Memory B cell (primary cell): ENCODE data around the gene CNTROB.

ENCODE experiments used
- ATAC-seq: fragments of 150-1000 bp; cut with Tn5 transposase; 2 replicates; pipeline ENCODE4 v1.10.0; 2021; ENCODE audit warnings: low read depth, mild to moderate bottlenecking, moderate library complexity
- DNase-seq, 2 donors: peaks; one replicate each; pipeline ENCODE4 v3.0.0; 2022; ENCODE audit warnings: low spot score in 2 of 2
- H3K27ac Mint-ChIP-seq: one replicate; pipeline ENCODE4 v1.8.0; 2022; ENCODE audit warnings: mild to moderate bottlenecking, moderate library complexity, mixed read lengths
- H3K27me3 Mint-ChIP-seq: one replicate; pipeline ENCODE4 v1.8.0; 2022; ENCODE audit warnings: mixed read lengths
- H3K36me3 Mint-ChIP-seq: one replicate; pipeline ENCODE4 v1.8.0; 2022; ENCODE audit warnings: mild to moderate bottlenecking, mixed read lengths
- H3K4me1 Mint-ChIP-seq: one replicate; pipeline ENCODE4 v1.8.0; 2022; ENCODE audit warnings: mixed read lengths
- H3K4me3 Mint-ChIP-seq: one replicate; pipeline ENCODE4 v1.8.0; 2022; ENCODE audit warnings: mild to moderate bottlenecking, moderate library complexity, mixed read lengths
- H3K9me3 Mint-ChIP-seq: one replicate; pipeline ENCODE4 v1.8.0; 2022; ENCODE audit warnings: mixed read lengths

CNTROB gene

DNA sequence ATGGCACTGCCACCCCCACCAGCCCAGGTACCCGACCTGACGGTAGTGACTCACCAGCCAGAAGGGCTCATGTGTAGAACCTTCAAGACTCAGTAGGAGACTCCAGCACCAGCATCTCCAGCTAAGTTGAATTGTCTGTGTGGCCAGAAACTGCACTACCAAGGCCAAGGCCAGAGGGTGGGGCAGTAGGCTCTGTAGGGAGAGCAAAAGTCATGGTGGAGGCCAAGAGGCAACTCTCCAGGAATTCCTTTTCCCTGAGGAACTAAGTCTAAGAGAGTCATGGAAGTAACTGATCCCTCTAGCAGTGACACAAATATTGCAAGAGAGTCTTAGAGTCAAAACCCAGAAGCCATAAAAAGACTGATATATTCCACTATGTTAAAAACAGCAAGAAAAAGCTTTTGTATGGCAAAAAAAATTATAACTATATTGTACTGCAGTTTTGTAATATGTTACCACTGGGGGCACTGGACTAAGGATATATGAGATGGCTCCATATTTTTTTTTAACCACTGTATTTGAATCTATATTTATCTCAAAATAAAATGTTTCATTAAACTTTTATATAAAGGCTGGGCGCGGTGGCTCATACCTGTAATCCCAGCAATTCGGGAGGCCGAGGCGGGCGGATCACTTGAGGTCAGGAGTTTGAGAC lies 40.3 kb downstream of the CNTROB start:
- H3K9me3 Mint-ChIP-seq, result peaks cover 13% of the 10 kb centered on the region
- no peak overlapping the region for H3K27ac Mint-ChIP-seq
- no peak overlapping the region for H3K4me3 Mint-ChIP-seq
- peaks cover 7% of the 10 kb centered on the region for H3K36me3 Mint-ChIP-seq
- no peaks in the 10 kb centered on the region for H3K4me1 Mint-ChIP-seq
- DNase-seq (no peak), ATAC-seq (no peak)
- H3K27me3 Mint-ChIP-seq, result peaks cover 2% of the 10 kb centered on the region

DNA sequence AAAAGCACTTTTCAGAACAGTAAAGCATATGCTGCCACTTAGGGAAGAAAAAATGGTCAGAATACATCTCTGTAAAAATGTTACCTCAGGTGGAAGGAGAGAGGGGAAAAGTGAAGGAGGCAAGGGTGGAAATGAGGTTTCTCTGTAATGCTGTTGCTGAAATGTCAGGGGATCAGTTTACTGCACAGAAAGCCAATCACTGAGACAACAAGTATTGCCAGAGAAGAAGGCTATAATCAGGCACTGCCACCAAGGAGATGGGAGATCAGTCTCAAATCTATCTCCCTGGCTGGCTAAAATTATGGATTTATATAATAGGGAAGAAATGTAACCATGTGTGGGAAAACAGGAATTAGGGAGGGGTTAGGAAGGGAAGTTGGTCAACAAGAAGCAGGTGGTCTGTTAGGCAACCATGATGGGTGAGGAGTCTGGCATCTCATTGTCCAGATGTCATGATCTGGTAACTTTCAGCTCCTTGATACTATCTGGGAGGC lies 42.7 kb downstream of the CNTROB start:
- Mint-ChIP-seq H3K27ac (no peak overlapping the region), H3K4me1 (no peaks in the 10 kb centered on the region), H3K4me3 (no peak overlapping the region), H3K9me3 (peaks cover 13% of the 10 kb centered on the region), H3K36me3 (peaks cover 7% of the 10 kb centered on the region), H3K27me3 (peaks cover 5% of the 10 kb centered on the region)
- ATAC-seq, result no peak
- no peak for DNase-seq

DNA sequence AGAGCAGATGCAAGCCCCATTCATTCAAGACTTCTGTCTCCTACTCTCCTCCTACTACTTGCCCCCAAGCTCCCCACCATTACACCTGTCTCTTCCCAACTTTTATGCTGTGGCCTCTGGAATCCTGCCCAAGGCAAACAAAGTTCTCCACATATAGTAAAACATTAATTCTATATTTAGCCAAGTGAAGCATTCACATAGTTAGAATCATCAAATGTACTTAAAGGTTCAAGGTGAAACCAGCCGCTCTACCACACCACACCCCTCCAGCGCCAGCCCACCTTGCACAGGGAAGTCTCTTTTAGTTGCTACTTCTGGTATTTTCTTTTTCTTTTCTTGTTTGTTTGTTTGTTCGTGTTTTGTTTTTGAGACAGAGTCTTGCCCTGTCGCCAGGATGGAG lies 45.0 kb downstream of the CNTROB start:
- Mint-ChIP-seq H3K4me3 (no peak overlapping the region), H3K36me3 (peaks cover 7% of the 10 kb centered on the region), H3K27me3 (peaks cover 5% of the 10 kb centered on the region), H3K9me3 (peaks cover 13% of the 10 kb centered on the region), H3K27ac (no peak overlapping the region), H3K4me1 (no peaks in the 10 kb centered on the region)
- DNase-seq (no peak), ATAC-seq (no peak)

DNA sequence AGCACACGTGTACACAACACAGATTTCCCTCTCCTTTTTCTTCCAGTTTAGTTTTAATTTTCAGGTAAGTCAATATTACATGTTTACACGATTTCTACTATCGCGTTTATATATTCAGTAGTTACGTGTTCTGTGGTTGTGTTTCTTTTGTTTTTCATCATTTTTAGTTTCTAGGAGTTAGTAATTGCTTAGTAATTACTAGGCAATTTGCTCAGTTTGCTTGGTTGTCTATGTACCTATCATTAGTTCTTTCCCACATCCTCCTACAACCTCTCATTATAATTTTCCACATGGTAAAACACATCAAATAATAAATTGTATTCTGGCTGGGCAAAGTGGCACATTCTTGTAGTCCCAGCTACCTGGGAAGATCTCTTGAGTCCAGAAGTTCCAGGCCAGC lies 45.8 kb downstream of the CNTROB start:
- no peak for DNase-seq
- no peak overlapping the region for H3K27ac Mint-ChIP-seq
- H3K36me3 Mint-ChIP-seq, result peaks cover 7% of the 10 kb centered on the region
- H3K9me3 Mint-ChIP-seq, result peaks cover 13% of the 10 kb centered on the region
- no peak overlapping the region for H3K4me3 Mint-ChIP-seq
- peaks cover 5% of the 10 kb centered on the region for H3K27me3 Mint-ChIP-seq
- no peaks in the 10 kb centered on the region for H3K4me1 Mint-ChIP-seq
- ATAC-seq, result no peak

DNA sequence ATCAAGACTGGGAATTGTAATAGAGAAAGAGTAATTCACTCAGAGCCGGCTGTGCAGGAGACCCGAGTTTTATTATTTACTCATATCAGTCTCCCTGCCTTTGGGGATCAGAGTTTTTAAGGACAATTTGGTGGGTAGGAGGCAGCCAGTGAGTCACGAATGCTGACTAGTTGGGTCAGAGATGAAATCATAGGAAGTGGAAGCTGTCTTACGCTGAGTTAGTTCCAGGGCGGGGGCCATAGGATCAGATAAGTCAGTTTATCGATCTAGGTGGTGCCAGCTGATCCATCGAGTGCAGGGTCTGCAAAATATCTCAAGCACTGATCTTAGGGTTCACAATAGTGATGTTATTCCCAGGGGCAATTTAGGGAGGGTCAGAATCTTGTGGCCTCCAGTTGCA lies 50.2 kb downstream of the CNTROB start:
- Mint-ChIP-seq H3K4me1 (no peaks in the 10 kb centered on the region), H3K9me3 (no peaks in the 10 kb centered on the region), H3K27me3 (peaks cover 9% of the 10 kb centered on the region), H3K27ac (no peak overlapping the region), H3K4me3 (no peak overlapping the region), H3K36me3 (no peaks in the 10 kb centered on the region)
- DNase-seq, result no peak
- ATAC-seq, result no peak

DNA sequence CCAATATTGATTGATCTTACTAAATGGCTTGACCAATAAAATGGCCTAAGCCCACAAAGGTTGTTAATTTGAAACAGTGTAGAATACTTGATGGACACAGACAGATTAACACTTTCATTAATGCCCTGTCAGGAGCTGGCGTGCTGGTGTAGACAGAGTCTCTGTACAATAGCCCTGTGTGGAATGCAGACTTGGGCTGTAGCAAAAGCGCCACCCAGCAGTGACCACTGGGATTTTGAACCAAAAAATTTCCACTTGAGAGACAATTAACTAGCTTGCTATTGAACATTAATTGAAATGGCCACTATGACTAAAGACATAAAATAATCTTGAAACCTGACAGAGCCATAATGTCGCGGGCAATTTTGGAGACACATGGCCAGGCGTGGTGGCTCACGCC lies 50.7 kb downstream of the CNTROB start:
- DNase-seq, result no peak
- Mint-ChIP-seq H3K4me1 (no peaks in the 10 kb centered on the region), H3K27ac (no peak overlapping the region), H3K9me3 (no peaks in the 10 kb centered on the region), H3K27me3 (peaks cover 13% of the 10 kb centered on the region), H3K4me3 (no peak overlapping the region), H3K36me3 (no peaks in the 10 kb centered on the region)
- ATAC-seq, result no peak

DNA sequence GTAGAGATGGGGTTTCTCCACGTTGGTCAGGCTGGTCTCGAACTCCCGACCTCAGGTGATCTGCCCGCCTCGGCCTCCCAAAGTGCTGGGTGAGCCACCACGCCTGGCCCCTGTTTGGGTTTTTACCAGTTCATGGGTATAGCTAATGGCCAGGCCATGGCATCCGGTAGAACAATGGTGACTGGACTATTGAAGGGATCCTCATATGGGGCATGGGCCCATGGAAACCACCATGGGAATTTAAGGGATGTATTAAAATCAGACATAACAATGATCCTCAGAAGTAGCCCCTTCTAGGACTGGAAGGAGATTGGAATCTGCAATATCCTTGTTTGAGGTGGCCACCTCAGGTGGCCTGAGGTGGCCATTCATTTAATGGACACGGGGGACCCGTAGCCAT lies 52.9 kb downstream of the CNTROB start:
- ATAC-seq (no peak), DNase-seq (no peak)
- H3K36me3 Mint-ChIP-seq, result no peaks in the 10 kb centered on the region
- no peaks in the 10 kb centered on the region for H3K9me3 Mint-ChIP-seq
- peaks cover 12% of the 10 kb centered on the region for H3K27me3 Mint-ChIP-seq
- H3K4me3 Mint-ChIP-seq, result no peak overlapping the region
- H3K4me1 Mint-ChIP-seq, result peaks cover 5% of the 10 kb centered on the region
- no peak overlapping the region for H3K27ac Mint-ChIP-seq

DNA sequence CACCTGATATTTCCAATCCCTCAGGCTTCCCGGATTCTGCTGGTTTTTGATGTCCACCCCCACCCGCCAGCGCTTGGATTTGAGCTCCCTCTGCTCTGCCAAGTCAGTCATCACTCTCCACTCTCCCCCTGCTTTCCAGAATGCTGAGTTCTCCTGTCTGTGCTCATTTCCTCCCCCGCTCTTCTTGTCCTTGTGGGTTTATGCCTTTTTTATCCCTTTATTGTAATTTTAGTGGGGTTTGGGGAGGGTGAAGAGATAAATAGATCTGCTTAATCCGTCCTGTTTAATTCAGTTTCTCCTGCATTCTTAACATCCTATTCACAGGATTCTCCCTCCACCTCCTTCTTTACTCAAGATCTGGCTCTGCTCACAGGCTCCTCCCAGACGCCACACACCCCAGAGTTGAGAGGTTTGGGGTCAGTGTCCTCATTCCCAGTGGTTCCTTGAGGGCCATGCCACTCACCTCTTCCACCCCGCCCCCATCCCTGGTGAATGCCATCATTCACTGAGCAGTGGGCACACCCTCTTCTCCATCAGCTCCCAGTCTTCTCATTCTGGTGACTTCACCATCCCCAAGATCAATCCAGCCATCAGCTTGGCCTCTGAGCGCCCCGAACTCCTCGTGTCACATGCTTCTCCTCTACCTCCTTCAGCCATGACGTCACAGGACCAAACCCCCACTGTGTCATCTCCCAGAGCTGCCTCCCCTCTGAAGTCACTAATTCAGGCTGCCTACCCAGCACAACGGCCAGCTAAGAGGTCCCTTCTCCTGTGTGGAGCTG lies 55.3 kb downstream of the CNTROB start:
- H3K27ac Mint-ChIP-seq, result no peak overlapping the region

DNA sequence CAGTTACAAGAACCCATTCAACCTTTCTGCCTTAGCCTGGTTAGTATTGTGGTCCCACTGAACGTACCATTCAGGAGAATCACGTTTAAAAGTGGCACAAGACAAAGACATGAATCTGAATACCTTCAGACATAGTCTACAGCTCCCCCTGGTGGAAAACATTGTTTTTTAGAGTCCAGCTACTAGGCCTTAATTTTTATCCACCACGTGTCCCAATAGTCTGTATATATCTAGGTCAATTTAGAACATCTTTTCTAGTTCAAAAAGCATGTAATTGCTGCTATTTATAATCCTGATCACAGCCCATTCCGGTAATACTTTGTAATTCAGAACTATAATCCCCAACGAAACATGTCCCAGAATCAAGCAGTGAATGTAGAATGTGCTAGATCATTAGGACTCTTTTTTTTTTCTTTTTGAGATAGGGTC lies 56.8 kb downstream of the CNTROB start:
- Mint-ChIP-seq H3K27me3 (peaks cover 7% of the 10 kb centered on the region), H3K36me3 (no peaks in the 10 kb centered on the region), H3K9me3 (no peaks in the 10 kb centered on the region), H3K27ac (no peak overlapping the region), H3K4me1 (peaks cover 11% of the 10 kb centered on the region), H3K4me3 (peak overlapping the region; percentile 41)
- DNase-seq, result peak; percentile 57 to 83
- peak; percentile 62 for ATAC-seq

More for the DNA sequence above, 55.3 kb downstream of the CNTROB start:
- ATAC-seq (no peak), DNase-seq (no peak)
- H3K36me3 Mint-ChIP-seq, result no peaks in the 10 kb centered on the region
- H3K4me3 Mint-ChIP-seq, result no peak overlapping the region
- H3K27me3 Mint-ChIP-seq, result peaks cover 10% of the 10 kb centered on the region
- no peaks in the 10 kb centered on the region for H3K9me3 Mint-ChIP-seq
- H3K4me1 Mint-ChIP-seq, result peaks cover 9% of the 10 kb centered on the region

DNA sequence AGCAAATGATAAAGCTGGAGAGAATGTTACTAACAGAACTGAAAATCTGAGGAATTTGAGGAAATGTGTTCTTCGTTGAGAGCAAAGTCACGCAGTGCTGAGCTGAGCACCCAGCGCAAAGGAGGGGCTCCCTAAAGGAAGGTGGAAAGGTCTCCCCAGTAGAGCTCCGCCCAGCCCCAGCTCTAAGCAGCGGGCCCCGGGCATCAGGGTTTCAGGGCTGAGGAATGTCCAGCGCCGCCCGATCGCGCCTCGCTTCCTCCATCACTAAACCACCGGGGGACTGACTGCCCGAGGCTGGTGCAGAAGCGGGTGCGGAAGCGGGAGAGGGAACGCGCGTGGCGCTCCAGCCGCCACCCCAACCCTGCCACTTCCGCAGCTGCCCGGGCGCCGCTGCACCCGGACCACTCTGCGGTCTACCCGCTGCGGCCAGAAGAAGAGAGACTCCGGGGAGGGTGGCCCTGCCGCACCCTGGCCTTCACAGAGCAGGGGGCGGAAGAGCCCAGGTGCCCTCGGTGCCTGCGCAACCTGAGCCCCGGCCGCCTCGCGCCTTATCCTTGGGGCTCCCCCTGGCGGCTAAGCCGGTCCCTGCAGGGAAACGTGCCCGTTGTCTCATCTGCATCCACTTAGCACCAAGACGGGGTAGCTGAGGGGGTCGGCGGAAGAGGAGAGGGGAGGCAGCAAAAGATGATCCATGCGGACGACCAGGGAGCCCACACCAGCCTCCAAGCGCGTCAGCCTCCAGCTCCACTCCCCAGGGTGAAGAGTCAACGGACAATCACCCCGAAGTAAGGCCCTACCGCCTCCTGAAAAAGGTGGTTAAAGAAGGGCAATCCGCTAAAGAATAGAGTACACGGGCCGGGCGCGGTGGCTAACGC lies 58.0 kb downstream of the CNTROB start:
- peaks cover 11% of the 10 kb centered on the region for H3K4me1 Mint-ChIP-seq
- H3K4me3 Mint-ChIP-seq, result peak overlapping the region; percentile 80
- peak; percentile 82 for ATAC-seq
- no peaks in the 10 kb centered on the region for H3K9me3 Mint-ChIP-seq
- no peaks in the 10 kb centered on the region for H3K36me3 Mint-ChIP-seq
- H3K27ac Mint-ChIP-seq, result peak overlapping the region; percentile 58
- peak; percentile 96 to 100 for DNase-seq
- peaks cover 10% of the 10 kb centered on the region for H3K27me3 Mint-ChIP-seq

DNA sequence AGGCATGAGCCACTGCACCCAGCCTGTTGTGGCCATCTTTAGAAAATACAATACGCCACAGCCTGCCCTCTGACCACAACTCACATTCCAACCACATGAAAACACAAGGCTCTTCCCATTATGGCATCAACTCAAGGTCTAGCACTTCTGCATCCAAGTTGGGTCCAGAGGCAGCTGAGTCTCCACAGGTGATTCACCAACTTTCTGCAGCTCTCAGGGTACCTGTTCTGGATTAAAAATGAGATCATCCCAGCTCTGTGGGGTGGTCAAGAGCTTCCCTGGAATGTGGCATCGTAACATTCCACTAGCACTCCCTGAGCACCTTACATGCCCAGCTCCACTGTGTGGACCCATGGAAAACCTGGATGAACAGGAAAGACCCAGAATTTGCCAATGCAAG lies 60.5 kb downstream of the CNTROB start:
- H3K9me3 Mint-ChIP-seq, result no peaks in the 10 kb centered on the region
- H3K4me1 Mint-ChIP-seq, result peaks cover 15% of the 10 kb centered on the region
- no peak for ATAC-seq
- H3K4me3 Mint-ChIP-seq, result no peak overlapping the region
- DNase-seq, result no peak
- no peak overlapping the region for H3K27ac Mint-ChIP-seq
- no peaks in the 10 kb centered on the region for H3K36me3 Mint-ChIP-seq
- H3K27me3 Mint-ChIP-seq, result peaks cover 9% of the 10 kb centered on the region

DNA sequence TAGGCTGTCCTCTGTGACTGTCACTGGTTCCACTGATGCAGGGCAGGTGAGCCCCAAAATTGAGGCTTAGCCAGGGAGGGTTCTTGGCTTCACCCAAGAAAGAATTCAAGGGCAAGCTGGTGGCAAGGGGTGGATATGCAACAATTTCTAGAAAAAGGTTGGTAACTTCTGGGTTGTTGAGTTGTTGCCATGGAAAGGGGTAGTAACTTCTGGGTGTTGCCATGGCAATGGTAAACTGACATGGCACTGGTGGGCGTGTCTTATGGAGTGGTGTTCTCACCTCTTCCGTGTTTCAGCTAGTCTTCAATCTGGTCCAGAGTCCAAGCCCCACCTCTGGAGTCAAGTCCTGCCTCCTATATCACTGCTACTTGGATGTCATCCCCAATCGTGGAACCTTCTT lies 60.9 kb downstream of the CNTROB start:
- DNase-seq, result no peak
- no peaks in the 10 kb centered on the region for H3K9me3 Mint-ChIP-seq
- no peak for ATAC-seq
- H3K4me1 Mint-ChIP-seq, result peaks cover 15% of the 10 kb centered on the region
- no peaks in the 10 kb centered on the region for H3K36me3 Mint-ChIP-seq
- no peak overlapping the region for H3K27ac Mint-ChIP-seq
- peaks cover 6% of the 10 kb centered on the region for H3K27me3 Mint-ChIP-seq
- H3K4me3 Mint-ChIP-seq, result no peak overlapping the region

DNA sequence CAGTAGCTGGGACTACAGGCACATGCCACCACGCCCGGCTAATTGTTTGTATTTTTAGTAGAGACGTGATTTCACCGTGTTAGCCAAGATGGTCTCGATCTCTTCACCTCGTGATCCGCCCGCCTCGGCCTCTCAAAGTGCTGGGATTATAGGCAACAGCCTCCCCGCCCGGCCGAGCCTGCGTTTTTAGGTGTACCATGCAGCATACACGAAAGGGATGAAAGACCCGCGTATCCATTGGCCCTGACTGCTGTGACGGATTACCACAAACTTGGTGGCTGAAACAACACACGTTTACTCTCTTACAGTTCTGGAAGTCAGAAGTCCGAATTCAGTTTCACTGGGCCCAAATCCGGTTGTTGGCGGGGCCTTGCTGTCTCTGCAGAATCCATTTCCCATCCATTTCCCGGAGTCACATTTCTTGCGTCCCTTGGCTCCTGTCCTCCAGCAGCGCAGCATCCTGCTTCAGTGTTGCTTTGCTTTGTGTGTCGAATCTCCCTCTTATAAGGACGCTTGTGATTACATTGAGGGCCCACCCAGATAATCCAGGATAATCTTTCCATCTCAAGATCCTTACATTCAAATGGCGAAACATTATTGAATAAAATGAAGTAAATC lies 62.1 kb downstream of the CNTROB start:
- ATAC-seq, result no peak
- Mint-ChIP-seq H3K9me3 (no peaks in the 10 kb centered on the region), H3K27me3 (peaks cover 9% of the 10 kb centered on the region), H3K4me3 (no peak overlapping the region), H3K27ac (no peak overlapping the region), H3K4me1 (peaks cover 14% of the 10 kb centered on the region), H3K36me3 (no peaks in the 10 kb centered on the region)
- DNase-seq, result no peak
